Renal pelvis (tissue), 12 donors: ENCODE data around the gene CEACAM3. TPM values are rescaled to one million over a fixed set of nuclear protein-coding genes. Genes with fewer than 3 reads are reported as not detected.
A peak's percentile ranks its signal among the peaks of the same experiment; 100 is the strongest.
"Not testable (repeated sequence)": the region's sequence is repeated elsewhere in the genome, so short reads cannot be mapped to it uniquely, and the experiment has no call there.

Experiments used
- DNase-seq: peaks from one replicate; pipeline ENCODE4 v3.0.0-alpha.2; 2013
- long read RNA-seq, 16 experiments: transcript quantifications; one replicate each; lab custom pipeline, GENCODE V29; 2026
- polyA plus RNA-seq, 3 donors: library from polyadenylated mRNA; unstranded; fragments of 120-200 nt; gene quantifications; one replicate each; pipeline ENCODE4 v1.2.1, GENCODE V29; 2013; ENCODE audit not compliant: insufficient read length in 3 of 3

The CEACAM3 gene
- polyA plus RNA-seq: under 1 TPM in 2 of 3 donors, not detected in 1; 0.12 to 0.23 TPM
- long read RNA-seq, donor 1: 0 reads
- long read RNA-seq, donor 2: 0 reads
- long read RNA-seq, donor 3: 0 reads
- long read RNA-seq, donor 4: 0 reads
- long read RNA-seq, donor 5: 0 reads
- long read RNA-seq, donor 6: 0 reads
- long read RNA-seq, donor 7: 0 reads
- long read RNA-seq, donor 8: 0 reads
- long read RNA-seq, donor 9: 0 reads
- long read RNA-seq, donor 10: 0 reads
- long read RNA-seq, donor 11: 0 reads
- long read RNA-seq, donor 12: 0 reads
- long read RNA-seq, donor 13: 0 reads
- long read RNA-seq, donor 14: 0 reads
- long read RNA-seq, donor 15: 0 reads
- long read RNA-seq, donor 16: 0 reads

DNA sequence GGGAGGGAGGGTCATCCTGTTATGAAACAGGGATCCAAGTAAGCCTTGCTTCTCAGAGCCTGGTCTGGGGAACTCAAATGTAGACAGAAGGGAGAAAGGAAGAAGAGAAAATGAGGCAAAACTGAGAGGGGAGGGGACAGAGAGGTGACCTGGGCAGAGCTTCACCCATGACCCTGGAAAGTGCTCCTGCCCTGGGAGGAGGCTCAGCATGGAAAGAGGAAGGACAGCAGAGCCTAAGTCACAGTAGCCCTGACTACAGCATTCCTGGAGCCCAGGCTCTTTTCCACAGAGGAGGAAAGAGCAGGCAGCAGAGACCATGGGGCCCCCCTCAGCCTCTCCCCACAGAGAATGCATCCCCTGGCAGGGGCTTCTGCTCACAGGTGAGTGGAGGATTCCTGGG, at the start of gene CEACAM3:
TSS of gene CEACAM3 (plus strand) at position 226 of the 400 bp plus-strand sequence. CDS start at position 317, 91 bp downstream.
- no peak for DNase-seq

DNA sequence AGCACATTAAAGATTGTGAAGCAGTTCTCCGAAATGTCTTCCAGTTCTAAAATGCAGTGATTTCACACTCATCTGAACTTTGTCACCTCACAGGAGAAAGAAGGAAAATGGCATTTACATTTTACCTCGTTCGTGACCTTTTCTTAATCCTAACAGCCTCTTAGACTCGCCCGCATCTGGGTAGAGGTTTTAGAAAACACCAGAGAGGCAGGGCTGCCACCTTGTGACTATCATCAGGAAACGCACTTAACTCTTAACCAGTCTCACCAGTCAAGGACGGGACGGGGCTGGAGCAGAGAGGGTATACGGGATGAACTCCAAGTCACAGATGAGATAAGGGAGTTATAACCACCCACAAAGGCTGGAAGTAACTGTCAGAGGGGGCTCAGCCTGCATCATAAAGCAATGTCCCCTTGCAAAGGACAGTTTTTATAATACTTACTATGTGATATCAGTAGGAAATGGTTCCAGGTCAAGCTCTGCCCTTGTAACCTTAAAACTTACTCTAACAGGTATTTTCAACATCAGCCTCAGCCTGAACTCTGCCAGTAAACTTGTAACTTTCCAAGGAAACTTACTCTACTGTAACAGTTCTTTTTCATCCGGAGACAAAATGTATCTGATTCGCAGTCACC, 49.7 kb upstream of the CEACAM3 start:
- peak; percentile 4 for DNase-seq

DNA sequence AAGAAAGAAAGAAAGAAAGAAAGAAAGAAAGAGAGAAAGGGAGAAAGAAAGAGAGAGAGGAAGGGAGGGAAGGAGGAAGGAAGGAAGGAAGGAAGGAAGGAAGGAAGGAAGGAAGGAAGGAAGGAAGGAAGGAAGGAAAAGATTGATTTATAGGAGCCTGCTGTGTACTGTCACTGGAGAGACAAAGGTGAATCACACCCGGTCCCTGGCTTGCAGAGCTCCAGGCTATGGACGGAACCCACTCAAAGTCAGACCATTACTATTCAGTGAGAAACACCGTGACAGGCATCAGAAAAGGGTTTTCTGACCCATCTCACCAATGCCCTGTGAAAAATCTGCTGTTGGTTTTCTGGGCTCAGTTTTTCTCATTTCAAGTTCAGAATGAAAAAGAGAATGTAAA, 48.4 kb upstream of the CEACAM3 start:
- no peak for DNase-seq

DNA sequence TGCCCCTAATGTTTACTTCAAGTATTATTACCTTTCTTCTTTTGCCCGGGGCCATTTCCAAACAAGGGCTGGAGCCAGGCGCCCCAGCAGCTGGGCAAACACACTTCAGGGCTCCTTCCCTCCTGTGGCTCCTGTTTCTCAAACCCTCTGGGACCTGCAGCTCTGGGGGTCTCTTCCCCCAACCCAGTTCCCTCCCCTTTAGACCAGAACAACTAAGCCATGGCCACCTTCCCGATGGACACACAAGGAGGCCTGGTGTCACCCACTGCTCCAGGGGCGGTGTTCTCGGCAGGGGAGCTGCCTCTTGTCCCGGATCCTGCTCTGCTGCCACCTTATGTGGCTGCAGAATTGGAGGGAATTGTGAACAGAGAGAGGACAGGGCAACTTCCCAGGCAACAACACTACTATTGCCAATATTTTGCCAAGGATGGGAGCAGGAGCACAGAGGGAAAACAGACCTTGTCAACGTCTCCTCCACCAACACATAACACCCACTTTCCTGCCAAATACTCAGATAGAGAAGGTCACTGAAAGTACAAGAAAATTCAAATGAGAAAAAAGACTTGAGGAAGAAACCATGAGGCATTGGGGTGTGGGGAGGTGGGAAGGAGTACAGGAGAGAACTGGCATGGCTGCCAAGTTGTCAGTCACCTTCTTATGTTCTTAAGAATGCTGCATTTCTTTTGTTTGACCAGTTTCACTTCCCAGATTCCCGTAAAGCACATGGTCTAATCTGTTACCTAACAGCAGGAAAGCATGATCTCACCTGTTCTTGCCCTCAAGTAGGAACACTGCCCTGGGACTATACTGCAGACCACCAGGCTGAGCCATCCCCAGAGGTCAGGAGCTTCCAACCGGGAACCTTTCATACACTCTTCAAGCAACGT, 45.9 kb upstream of the CEACAM3 start:
- DNase-seq: not testable (repeated sequence)

GRCh38 chr19:41753159-41753558, 43.2 kb upstream of the CEACAM3 start:
- DNase-seq: no peak

GRCh38 chr19:41753936-41754529, 42.4 kb upstream of the CEACAM3 start:
- DNase-seq: peak; percentile 2

DNA sequence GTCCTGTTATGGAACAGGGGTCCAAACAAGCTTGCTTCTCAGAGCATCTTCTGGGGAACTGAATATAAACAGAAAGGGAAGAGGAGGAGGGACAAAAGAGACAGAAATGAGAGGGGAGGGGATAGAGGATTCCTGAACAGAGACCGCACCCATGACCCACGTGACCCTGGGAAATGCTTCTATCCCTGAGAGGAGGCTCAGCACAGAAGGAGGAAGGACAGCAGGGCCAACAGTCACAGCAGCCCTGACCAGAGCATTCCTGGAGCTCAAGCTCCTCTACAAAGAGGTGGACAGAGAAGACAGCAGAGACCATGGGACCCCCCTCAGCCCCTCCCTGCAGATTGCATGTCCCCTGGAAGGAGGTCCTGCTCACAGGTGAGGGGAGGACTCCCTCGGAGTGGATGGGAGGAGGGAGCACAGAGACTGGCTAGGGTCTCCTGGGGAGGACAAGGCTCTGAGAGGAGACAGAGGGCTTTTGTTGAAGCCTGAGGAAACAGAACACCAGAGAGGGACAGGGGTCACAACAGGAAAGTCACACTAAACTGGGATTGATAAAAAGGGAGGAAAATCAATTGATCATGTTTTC, 41.0 kb upstream of the CEACAM3 start, which contains the start of gene CEACAM6:
TSS of gene CEACAM6 (plus strand) at position 203 of the 586 bp plus-strand sequence. CDS start at position 312, 109 bp downstream.
- no peak for DNase-seq

- DNase-seq: no peak
Observed at GRCh38 chr19:41758846-41759245, 37.5 kb upstream of the CEACAM3 start.

GRCh38 chr19:41767115-41767514, 29.3 kb upstream of the CEACAM3 start:
- no peak for DNase-seq

GRCh38 chr19:41768105-41768504, 28.3 kb upstream of the CEACAM3 start:
- DNase-seq: not testable (repeated sequence)

- DNase-seq: no peak
Observed at GRCh38 chr19:41769608-41770007, 26.8 kb upstream of the CEACAM3 start.

- no peak for DNase-seq
Observed at GRCh38 chr19:41771410-41771809, 25.0 kb upstream of the CEACAM3 start.

DNA sequence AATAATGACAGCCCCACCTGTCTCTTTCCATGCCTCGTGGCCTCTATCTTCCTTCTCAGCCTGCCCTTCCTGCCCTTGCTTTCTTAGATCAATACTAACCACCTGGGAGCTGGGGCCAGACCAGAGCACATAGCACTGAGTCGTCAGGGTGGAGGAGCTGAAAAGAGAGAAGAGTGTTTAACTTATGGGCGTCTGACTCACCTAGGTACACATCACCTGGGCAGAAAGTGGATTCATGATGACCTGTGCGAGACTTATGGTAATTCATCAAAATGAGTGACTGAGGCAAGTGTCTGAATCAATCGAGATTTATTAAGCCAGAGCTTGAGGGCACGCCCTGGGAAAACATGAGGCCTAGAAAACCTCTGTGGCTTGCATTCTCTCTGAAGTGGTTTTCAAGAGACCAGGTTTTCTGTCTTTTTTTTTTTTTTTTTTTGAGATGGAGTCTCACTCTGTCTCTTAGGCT, 21.8 kb upstream of the CEACAM3 start:
- no peak for DNase-seq

DNA sequence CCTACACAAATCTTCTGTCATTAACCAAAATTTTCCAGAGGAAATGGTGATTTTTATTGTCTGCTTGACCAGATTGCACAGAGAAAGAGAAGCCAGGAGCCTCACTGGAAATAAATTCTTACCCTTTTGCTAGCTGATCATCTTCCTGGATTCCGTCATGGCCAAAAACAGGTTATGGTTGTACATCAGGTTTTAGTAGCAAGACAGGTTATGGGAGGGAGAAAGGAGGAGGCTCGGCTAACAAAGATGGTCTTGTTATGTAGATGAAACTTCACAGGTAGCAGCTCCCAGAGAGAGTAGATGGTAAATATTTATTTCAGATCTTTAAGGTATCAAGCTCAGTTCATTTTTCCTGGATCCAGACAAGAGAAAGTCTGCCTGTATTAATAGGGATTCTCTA, 19.7 kb upstream of the CEACAM3 start:
- DNase-seq: no peak

- no peak for DNase-seq
Observed at GRCh38 chr19:41783612-41784011, 12.8 kb upstream of the CEACAM3 start.

DNA sequence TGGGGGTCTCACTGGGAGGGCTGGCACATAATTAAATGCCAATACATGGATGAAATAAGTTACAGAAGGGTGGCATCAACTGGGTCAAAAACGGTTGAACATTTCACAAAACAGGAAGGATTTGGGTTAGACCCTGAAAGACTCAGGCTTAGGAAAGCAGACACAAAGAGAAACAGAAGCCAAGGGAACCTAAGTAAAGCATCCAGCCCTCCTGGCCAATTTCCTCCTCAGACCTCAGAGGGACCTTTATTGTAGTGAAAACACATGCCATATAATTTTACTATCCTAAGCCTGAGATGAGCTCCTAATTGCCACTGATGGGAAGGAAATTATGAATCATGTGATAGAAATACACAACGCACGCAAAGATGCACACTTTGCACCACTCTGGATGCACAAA, 12.1 kb upstream of the CEACAM3 start:
- no peak for DNase-seq

- DNase-seq: no peak
Observed at GRCh38 chr19:41784743-41785142, 11.6 kb upstream of the CEACAM3 start.

- DNase-seq: peak; percentile 52
Observed at GRCh38 chr19:41785653-41786052, 10.7 kb upstream of the CEACAM3 start.

DNA sequence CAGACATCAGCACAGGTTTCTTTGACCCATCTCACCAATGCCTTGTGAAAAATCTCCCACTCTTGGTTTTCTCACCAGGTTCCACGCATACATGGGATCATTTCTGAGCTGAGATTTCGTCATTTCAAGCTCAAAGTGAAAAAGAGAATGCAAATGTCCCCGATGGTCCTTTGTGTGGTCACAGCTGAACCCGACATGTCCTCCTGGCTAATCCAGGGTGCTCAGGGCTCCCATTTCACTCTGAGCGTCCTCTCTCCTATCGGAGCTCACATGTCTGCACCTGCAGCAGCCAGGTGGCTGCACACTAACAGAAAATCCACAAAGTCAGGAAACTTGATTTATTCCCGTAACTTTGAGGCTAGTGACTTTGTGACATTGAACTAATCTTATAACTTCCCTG, 9.3 kb upstream of the CEACAM3 start:
- DNase-seq: no peak

- DNase-seq: not testable (repeated sequence)
Observed at GRCh38 chr19:41788518-41788917, 7.9 kb upstream of the CEACAM3 start.

DNA sequence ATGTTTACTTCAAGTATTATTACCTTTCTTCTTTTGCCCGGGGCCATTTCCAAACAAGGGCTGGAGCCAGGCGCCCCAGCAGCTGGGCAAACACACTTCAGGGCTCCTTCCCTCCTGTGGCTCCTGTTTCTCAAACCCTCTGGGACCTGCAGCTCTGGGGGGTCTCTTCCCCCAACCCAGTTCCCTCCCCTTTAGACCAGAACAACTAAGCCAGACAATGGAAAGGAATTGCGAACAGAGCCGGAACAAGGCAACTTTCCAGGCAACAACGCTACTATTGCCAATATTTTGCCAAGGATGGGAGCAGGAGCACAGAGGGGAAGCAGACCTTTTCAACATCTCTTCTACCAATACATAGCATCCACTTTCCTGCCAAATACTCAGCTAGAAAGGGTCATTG, 7.3 kb upstream of the CEACAM3 start:
- not testable (repeated sequence) for DNase-seq
